Activated CD8-positive, alpha-beta memory T cell treated with anti-CD3 and anti-CD28 coated beads for 48 hours (primary cell): ENCODE data around the gene RPA1.

Source experiments
- DNase-seq, 3 experiments: peaks; one replicate each; pipeline ENCODE4 v3.0.0-alpha.2; 2020; ENCODE audit warnings: low read depth in 2 of 3, low spot score in 2 of 3

RPA1 gene

GRCh38 chr17:1907909-1908698 lies 78.3 kb downstream of the RPA1 start:
- DNase-seq: peak in 1 of 3 experiments; percentile 7

- no peak for DNase-seq
Measured at GRCh38 chr17:1908699-1909309, 79.0 kb downstream of the RPA1 start.

- no peak for DNase-seq
Measured at GRCh38 chr17:1909985-1910384, 80.2 kb downstream of the RPA1 start.

- no peak for DNase-seq
Measured at GRCh38 chr17:1912146-1912545, 82.3 kb downstream of the RPA1 start.

- no peak for DNase-seq
Measured at GRCh38 chr17:1913702-1914101, 83.9 kb downstream of the RPA1 start.

- DNase-seq: no peak
Measured at GRCh38 chr17:1914661-1915083, 84.9 kb downstream of the RPA1 start.

GRCh38 chr17:1915889-1916288 lies 86.1 kb downstream of the RPA1 start:
- DNase-seq: no peak

- DNase-seq: no peak
Measured at GRCh38 chr17:1916316-1916715, 86.5 kb downstream of the RPA1 start.

- DNase-seq: no peak
Measured at GRCh38 chr17:1916963-1917715, 87.3 kb downstream of the RPA1 start.

- no peak for DNase-seq
Measured at GRCh38 chr17:1918346-1919162, 88.7 kb downstream of the RPA1 start.

GRCh38 chr17:1919201-1919600 lies 89.4 kb downstream of the RPA1 start:
- DNase-seq: no peak

GRCh38 chr17:1920948-1921351 lies 91.1 kb downstream of the RPA1 start:
- no peak for DNase-seq

GRCh38 chr17:1928976-1929375 lies 99.2 kb downstream of the RPA1 start:
- no peak for DNase-seq

- no peak for DNase-seq
Measured at GRCh38 chr17:1930337-1930645, 100.5 kb downstream of the RPA1 start.

GRCh38 chr17:1931844-1932579 lies 102.2 kb downstream of the RPA1 start:
- no peak for DNase-seq

- no peak for DNase-seq
Measured at GRCh38 chr17:1933875-1934715, 104.3 kb downstream of the RPA1 start.

GRCh38 chr17:1934901-1935300 lies 105.1 kb downstream of the RPA1 start:
- DNase-seq: no peak

GRCh38 chr17:1936766-1937165 lies 107.0 kb downstream of the RPA1 start:
- no peak for DNase-seq

- DNase-seq: no peak
Measured at GRCh38 chr17:1937461-1937860, 107.7 kb downstream of the RPA1 start.
